Mesenteric fat pad (tissue), 1 donor: ENCODE measurements around the gene KAZN. TPM values are rescaled to one million over a fixed set of nuclear protein-coding genes. Genes with fewer than 3 reads are reported as not detected.

Experiments used
- DNase-seq: peaks from one replicate; pipeline ENCODE4 v3.0.0-alpha.2; 2020; ENCODE audit warnings: low spot score
- total RNA-seq: library from RNA; stranded (reverse); fragmentation: NEBNext Ultra II Directional; extraction: Animal tissue kit (Norgen Biotek cat#: 25700); gene quantifications from one replicate; pipeline ENCODE4 v1.2.1, GENCODE V29; 2021
- donor health status: DM: yes; HTN: yes; CAD: no.

KAZN gene
- total RNA-seq, 1 donor from 2014 or later = 26.9 TPM

- DNase-seq = no peak
Observed at GRCh38 chr1:15099441-15100120, 501.1 kb downstream of the KAZN start.

GRCh38 chr1:15100121-15100879 lies 501.8 kb downstream of the KAZN start:
- DNase-seq = no peak

GRCh38 chr1:15100880-15101760 lies 502.6 kb downstream of the KAZN start:
- no peak for DNase-seq

GRCh38 chr1:15101801-15102200 lies 503.3 kb downstream of the KAZN start:
- DNase-seq = no peak

- DNase-seq = no peak
Observed at GRCh38 chr1:15102646-15103045, 504.2 kb downstream of the KAZN start.

- no peak for DNase-seq
Observed at GRCh38 chr1:15103211-15103610, 504.7 kb downstream of the KAZN start.

- DNase-seq = no peak
Observed at GRCh38 chr1:15103906-15104305, 505.4 kb downstream of the KAZN start.

- DNase-seq = no peak
Observed at GRCh38 chr1:15104768-15105167, 506.3 kb downstream of the KAZN start.

GRCh38 chr1:15106608-15107007 lies 508.1 kb downstream of the KAZN start:
- no peak for DNase-seq

- DNase-seq = no peak
Observed at GRCh38 chr1:15107058-15107687, 508.7 kb downstream of the KAZN start.

- no peak for DNase-seq
Observed at GRCh38 chr1:15107911-15108310, 509.4 kb downstream of the KAZN start.

- no peak for DNase-seq
Observed at GRCh38 chr1:15110128-15110866, 511.8 kb downstream of the KAZN start.

GRCh38 chr1:15110867-15111230 lies 512.4 kb downstream of the KAZN start:
- no peak for DNase-seq

GRCh38 chr1:15113146-15113545 lies 514.7 kb downstream of the KAZN start:
- no peak for DNase-seq

- no peak for DNase-seq
Observed at GRCh38 chr1:15114884-15115283, 516.4 kb downstream of the KAZN start.

- no peak for DNase-seq
Observed at GRCh38 chr1:15115542-15116330, 517.3 kb downstream of the KAZN start.

GRCh38 chr1:15116966-15117365 lies 518.5 kb downstream of the KAZN start:
- no peak for DNase-seq

- DNase-seq = no peak
Observed at GRCh38 chr1:15117671-15118325, 519.3 kb downstream of the KAZN start.

GRCh38 chr1:15118579-15118978 lies 520.1 kb downstream of the KAZN start:
- no peak for DNase-seq
